ENCODE results near the gene THADA. TPM values are rescaled to one million over a fixed set of nuclear protein-coding genes. Genes with fewer than 3 reads are reported as not detected.

Gene THADA
- total and polyA plus RNA-seq, 2 donors (not counting 3 experiments of a cell fraction or from before 2014, with no cell fraction given): 22.6 to 25.3 TPM

DNA sequence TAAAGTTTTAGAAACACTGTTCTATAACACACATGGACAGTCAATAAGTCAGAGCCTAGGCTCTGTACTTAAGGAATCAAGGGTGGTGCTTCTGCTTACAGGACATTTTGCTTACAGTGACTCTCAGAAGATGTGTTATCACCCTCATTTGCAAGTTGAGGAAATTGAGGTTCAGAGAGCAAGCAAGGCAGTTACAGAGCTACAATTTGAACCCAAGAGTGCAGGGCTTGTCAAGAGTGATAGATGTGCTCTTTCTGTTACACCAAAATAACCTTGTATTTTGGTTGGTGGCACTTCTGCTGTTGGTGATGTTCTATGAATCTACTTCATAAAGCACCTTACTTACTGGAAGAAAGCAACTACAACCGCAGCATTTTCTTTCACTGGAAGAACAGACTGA, 170.2 kb downstream of the THADA start:
- ChIA-PET POLR2A (no interaction called here), CTCF (interaction anchor here (2.2 kb wide), 1 partner anchor 30 kb away, joined by 7 read pairs; no protein-coding TSS in a partner anchor)
- intact Hi-C loops (cut with micrococcal nuclease): loop anchor here (1.0 kb wide), 2 partner anchors 11 to 30 kb away; no protein-coding TSS in a partner anchor
- dilution Hi-C loops (cut with MboI; ENCODE audit: extremely low pct_ligation_motif_present, low sequenced_read_pairs): no loop called here
- H3K4me1 ChIP-seq (ENCODE audit: control insufficient read depth, extremely low read depth, insufficient read depth, low read length): peaks cover 17% of the 10 kb centered on the region
- H3K4me3 ChIP-seq (replicated peaks in 1 of 3; ENCODE audit: insufficient read depth in 1 of 3, low read depth in 1 of 3, low read length in 3 of 3): no peak overlapping the region
- FAIRE-seq: no peak
- peak; percentile 20 for DNase-seq (ENCODE audit: low read depth, low spot score)
- no peak overlapping the region for H2AFZ ChIP-seq (ENCODE audit: low read depth, low read length)
- H3K36me3 ChIP-seq (ENCODE audit: control insufficient read depth in 2 of 2, extremely low read depth in 1 of 2, insufficient read depth in 2 of 2, low read length in 2 of 2): no peaks in the 10 kb centered on the region
- TF ChIP-seq POLR2AphosphoS5 (IDR thresholded peaks at IDR 0.05; ENCODE audit: insufficient read depth, low read depth, low read length): no peak
- TF ChIP-seq FOS (IDR thresholded peaks at IDR 0.05; ENCODE audit: borderline replicate concordance, insufficient read depth, low read length): no peak
- no peak for TF ChIP-seq POLR2A (IDR thresholded peaks at IDR 0.05; ENCODE audit: low read depth, low read length)
- no peak for TF ChIP-seq EZH2 (IDR thresholded peaks at IDR 0.05; ENCODE audit: borderline replicate concordance, low read depth, low read length, severe bottlenecking)
- TF ChIP-seq MAX (IDR thresholded peaks at IDR 0.05; ENCODE audit: insufficient read depth, insufficient read length): no peak
- TF ChIP-seq JUN (IDR thresholded peaks at IDR 0.05; ENCODE audit: borderline replicate concordance, insufficient read depth, insufficient read length, low read depth): no peak
- no peak for TF ChIP-seq CTCF (IDR thresholded peaks at IDR 0.05; ENCODE audit: extremely low read depth in 1 of 2, insufficient read depth in 1 of 2, low read depth in 1 of 2, low read length in 2 of 2)
- TF ChIP-seq MYC (IDR thresholded peaks at IDR 0.05; ENCODE audit: low read depth, low read length): no peak
- TF ChIP-seq GATA2 (IDR thresholded peaks at IDR 0.05; ENCODE audit: insufficient read depth, insufficient read length, low read depth, low read length): no peak
- no peaks in the 10 kb centered on the region for H4K20me1 ChIP-seq (replicated peaks; ENCODE audit: control insufficient read depth, extremely low read depth, insufficient read depth, low read length)
- H3K9ac ChIP-seq (replicated peaks; ENCODE audit: extremely low read depth, insufficient read depth, low read length): peak overlapping the region; percentile 53
- H3K9me3 ChIP-seq (replicated peaks; ENCODE audit: control insufficient read depth, insufficient read depth, low read length): no peaks in the 10 kb centered on the region
- BruUV-seq (replicated peaks): no TSS peak
- H3K27ac ChIP-seq (ENCODE audit: insufficient read depth, low read depth, low read length): peak overlapping the region; percentile 65
- no peaks in the 10 kb centered on the region for H3K9me1 ChIP-seq (replicated peaks; ENCODE audit: control insufficient read depth, extremely low read depth, insufficient read depth, low read length)
- H3K27me3 ChIP-seq (ENCODE audit: control insufficient read depth in 2 of 2, insufficient read depth in 2 of 2, low read length in 2 of 2): no peaks in the 10 kb centered on the region
- H3K4me2 ChIP-seq (ENCODE audit: insufficient read depth, low read length): peak overlapping the region; percentile 74
- no peaks in the 10 kb centered on the region for H3K79me2 ChIP-seq (ENCODE audit: control insufficient read depth, insufficient read depth, low read length)

Data from endothelial cell of umbilical vein (primary cell).